ENCODE results near the gene RHBDF1.

RHBDF1 gene

GRCh38 chr16:66309-67182, 5.9 kb downstream of the RHBDF1 start:
- Histone ChIP-seq H3K9me3 (replicated peaks in 1 of 11) (no peaks in the 10 kb centered on the region), H3K4me1 (peaks cover 16 to 65% (median 49%) of the 10 kb centered on the region in 10 experiments), H3K4me3 (no peak overlapping the region), H3K4me2 (peak overlapping the region in 8 of 11 experiments; percentile 8 to 58 (median 38); a peak in 7 of 22 replicates), H3K36me3 (peaks cover 0 to 34% (median 0%) of the 10 kb centered on the region in 11 experiments; a peak in 7 of 22 replicates), H4K20me1 (peaks cover 0 to 83% (median 20%) of the 10 kb centered on the region in 11 experiments; a peak in 13 of 22 replicates), H3K27me3 (peaks cover 12 to 27% (median 24%) of the 10 kb centered on the region in 11 experiments), H3K9ac (peak overlapping the region in 5 of 11 experiments; percentile 2 to 26 (median 14); a peak in 3 of 22 replicates), H3K27ac (peak overlapping the region in 1 of 11 experiments; percentile 6; a peak in 1 of 22 replicates)
- TF ChIP-seq Cebpa-rat (IDR thresholded peaks at IDR 0.05): no peak

GRCh38 chr16:65745-66144, 6.7 kb downstream of the RHBDF1 start:
- peak overlapping the region in 10 of 11 experiments; percentile 8 to 58 (median 32); a peak in 13 of 22 replicates for H3K4me2 ChIP-seq
- H3K9ac ChIP-seq: peak overlapping the region in 1 of 11 experiments; percentile 11; a peak in 1 of 22 replicates
- peaks cover 0 to 75% (median 14%) of the 10 kb centered on the region in 11 experiments; a peak in 12 of 22 replicates for H4K20me1 ChIP-seq
- no peak overlapping the region for H3K4me3 ChIP-seq
- H3K36me3 ChIP-seq: peaks cover 0 to 36% (median 0%) of the 10 kb centered on the region in 11 experiments; a peak in 7 of 22 replicates
- H3K27ac ChIP-seq: 0 out of 22 replicates have a peak overlapping the region, but pooled peaks of 1 of the 11 experiments have one; percentile 6
- peaks cover 16 to 57% (median 43%) of the 10 kb centered on the region in 10 experiments for H3K4me1 ChIP-seq
- H3K9me3 ChIP-seq (replicated peaks in 1 of 11): no peaks in the 10 kb centered on the region
- H3K27me3 ChIP-seq: peaks cover 4 to 19% (median 16%) of the 10 kb centered on the region in 11 experiments; a peak in 21 of 22 replicates
- TF ChIP-seq Cebpa-rat (IDR thresholded peaks at IDR 0.05): no peak

- H3K9me3 ChIP-seq (replicated peaks in 1 of 11): no peaks in the 10 kb centered on the region
These were observed 7.5 kb downstream of the RHBDF1 start for GRCh38 chr16:64914-65255.

GRCh38 chr16:63998-64913, 8.2 kb downstream of the RHBDF1 start:
- Histone ChIP-seq H3K9ac (peak overlapping the region in 6 of 11 experiments; percentile 4 to 53 (median 29); a peak in 6 of 22 replicates), H3K36me3 (peaks cover 0 to 50% (median 8%) of the 10 kb centered on the region in 11 experiments; a peak in 15 of 22 replicates), H3K4me3 (no peak overlapping the region), H3K4me2 (peak overlapping the region in 6 of 11 experiments; percentile 13 to 45 (median 42); a peak in 10 of 22 replicates), H3K27me3 (peaks cover 0 to 7% (median 1%) of the 10 kb centered on the region in 11 experiments; a peak in 4 of 22 replicates), H3K9me3 (replicated peaks in 1 of 11) (no peaks in the 10 kb centered on the region), H3K4me1 (peaks cover 16 to 42% (median 32%) of the 10 kb centered on the region in 10 experiments; a peak in 19 of 20 replicates), H4K20me1 (peaks cover 0 to 70% (median 9%) of the 10 kb centered on the region in 11 experiments; a peak in 8 of 22 replicates), H3K27ac (no peak overlapping the region)
- no peak for TF ChIP-seq Cebpa-rat (IDR thresholded peaks at IDR 0.05)

More at GRCh38 chr16:64914-65255, 7.5 kb downstream of the RHBDF1 start:
- Histone ChIP-seq H3K9ac (0 out of 22 replicates have a peak overlapping the region, but pooled peaks of 3 of the 11 experiments have one; percentile 4 to 19 (median 9)), H3K36me3 (peaks cover 0 to 44% (median 2%) of the 10 kb centered on the region in 11 experiments; a peak in 10 of 22 replicates), H4K20me1 (peaks cover 0 to 73% (median 9%) of the 10 kb centered on the region in 11 experiments; a peak in 11 of 22 replicates), H3K27ac (no peak overlapping the region), H3K4me3 (no peak overlapping the region), H3K27me3 (peaks cover 0 to 10% (median 7%) of the 10 kb centered on the region in 11 experiments; a peak in 17 of 22 replicates), H3K4me1 (peaks cover 16 to 49% (median 38%) of the 10 kb centered on the region in 10 experiments; a peak in 19 of 20 replicates), H3K4me2 (no peak overlapping the region; a peak in 1 of 22 replicates)
- no peak for TF ChIP-seq Cebpa-rat (IDR thresholded peaks at IDR 0.05)

- Histone ChIP-seq H3K9ac (peak overlapping the region in 7 of 11 experiments; percentile 4 to 53 (median 28); a peak in 6 of 22 replicates), H3K4me3 (no peak overlapping the region), H3K9me3 (replicated peaks in 1 of 11) (no peaks in the 10 kb centered on the region), H3K27ac (no peak overlapping the region), H4K20me1 (peaks cover 0 to 70% (median 9%) of the 10 kb centered on the region in 11 experiments; a peak in 8 of 22 replicates), H3K4me2 (peak overlapping the region in 5 of 11 experiments; percentile 13 to 45 (median 43); a peak in 7 of 22 replicates), H3K27me3 (no peaks in the 10 kb centered on the region), H3K4me1 (peaks cover 9 to 34% (median 25%) of the 10 kb centered on the region in 10 experiments; a peak in 19 of 20 replicates), H3K36me3 (peaks cover 5 to 58% (median 16%) of the 10 kb centered on the region in 11 experiments)
- no peak for TF ChIP-seq Cebpa-rat (IDR thresholded peaks at IDR 0.05)
These were observed 9.0 kb downstream of the RHBDF1 start for GRCh38 chr16:63466-63865.

GRCh38 chr16:62968-63391, 9.5 kb downstream of the RHBDF1 start:
- Histone ChIP-seq H3K9ac (peak overlapping the region in 2 of 11 experiments; percentile 13 to 44; a peak in 2 of 22 replicates), H3K9me3 (replicated peaks in 1 of 11) (no peaks in the 10 kb centered on the region), H3K4me1 (peaks cover 9 to 32% (median 20%) of the 10 kb centered on the region in 10 experiments; a peak in 19 of 20 replicates), H3K36me3 (peaks cover 10 to 63% (median 21%) of the 10 kb centered on the region in 11 experiments), H3K4me3 (no peak overlapping the region), H3K4me2 (no peak overlapping the region), H4K20me1 (peaks cover 0 to 70% (median 9%) of the 10 kb centered on the region in 11 experiments; a peak in 8 of 22 replicates), H3K27ac (no peak overlapping the region), H3K27me3 (no peaks in the 10 kb centered on the region)
- no peak for TF ChIP-seq Cebpa-rat (IDR thresholded peaks at IDR 0.05)

GRCh38 chr16:62283-62967, 10.0 kb downstream of the RHBDF1 start:
- Histone ChIP-seq H3K9ac (no peak overlapping the region), H3K4me1 (peaks cover 9 to 30% (median 16%) of the 10 kb centered on the region in 10 experiments; a peak in 19 of 20 replicates), H3K9me3 (replicated peaks in 1 of 11) (no peaks in the 10 kb centered on the region), H3K4me2 (no peak overlapping the region), H3K36me3 (peaks cover 15 to 68% (median 27%) of the 10 kb centered on the region in 11 experiments), H3K27ac (no peak overlapping the region), H3K4me3 (no peak overlapping the region), H4K20me1 (peaks cover 0 to 70% (median 9%) of the 10 kb centered on the region in 11 experiments; a peak in 8 of 22 replicates), H3K27me3 (no peaks in the 10 kb centered on the region)
- TF ChIP-seq Cebpa-rat (IDR thresholded peaks at IDR 0.05): no peak

Data from BLaER1 treated with 17β-estradiol and CSF1 and Interleukin-3, amounts not matched to agents 10 nM and 100 nM (cell line).